ENCODE results near the gene TUBB4A. TPM values are rescaled to one million over a fixed set of nuclear protein-coding genes. Genes with fewer than 3 reads are reported as not detected.
A peak's percentile ranks its signal among the peaks of the same experiment; 100 is the strongest.

Gene TUBB4A
- total RNA-seq, 1 experiment from 2014 or later = 2.9 TPM

DNA sequence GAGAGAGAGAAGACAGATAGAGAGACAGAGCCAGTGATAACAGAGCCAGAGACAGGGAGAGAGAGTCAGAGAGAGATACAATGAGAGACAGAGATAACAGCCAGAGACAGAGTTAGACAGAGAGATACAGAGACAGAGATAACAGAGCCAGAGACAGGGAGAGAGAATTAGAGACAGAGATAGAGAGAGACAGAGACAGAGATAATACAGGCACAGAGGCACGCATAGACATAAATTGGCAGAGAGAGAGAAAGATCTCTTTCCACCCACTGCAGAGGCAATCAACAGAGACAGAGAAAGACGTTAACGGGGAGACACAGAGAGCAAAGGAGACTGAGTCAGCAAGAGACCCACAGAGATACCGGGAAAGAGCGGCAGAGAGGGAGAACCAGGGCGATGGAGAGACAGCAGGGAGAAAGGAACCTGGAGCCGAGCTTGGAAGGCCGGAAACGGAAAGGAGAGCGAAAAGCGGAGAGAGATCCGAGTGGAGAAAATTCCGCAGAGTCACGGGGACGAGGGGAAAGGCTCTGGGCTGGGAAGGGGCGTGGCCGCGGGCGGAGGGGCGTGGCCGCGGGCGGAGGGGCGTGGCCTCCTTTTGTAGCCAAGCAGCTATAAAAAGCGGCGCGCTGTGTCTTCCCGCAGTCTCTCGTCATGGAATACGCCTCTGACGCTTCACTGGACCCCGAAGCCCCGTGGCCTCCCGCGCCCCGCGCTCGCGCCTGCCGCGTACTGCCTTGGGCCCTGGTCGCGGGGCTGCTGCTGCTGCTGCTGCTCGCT, 28.5 kb upstream of the TUBB4A start, which contains the start of gene TNFSF9:
Gene TNFSF9 (plus strand): TSS at position 641 of the 777 bp plus-strand sequence. CDS start 11 bp downstream, at position 652.
- Histone ChIP-seq H3K36me3 (replicated peaks; ENCODE audit: control insufficient read depth, insufficient read depth, low read length) (no peaks in the 10 kb centered on the region), H3K4me3 (ENCODE audit: insufficient read depth, low read depth, low read length) (peak within 1 kb of the TSS; percentile 61), H3K27me3 (ENCODE audit: control insufficient read depth, insufficient read depth, low read length) (peaks cover 44% of the 10 kb centered on the region)
- DNase-seq = peak; percentile 95

- DNase-seq = no peak
- H3K27me3 ChIP-seq (ENCODE audit: control insufficient read depth, insufficient read depth, low read length) = peaks cover 41% of the 10 kb centered on the region
- H3K4me3 ChIP-seq (ENCODE audit: insufficient read depth, low read depth, low read length) = peak overlapping the region; percentile 61; the same call in 1 of the 2 replicates
- H3K36me3 ChIP-seq (replicated peaks; ENCODE audit: control insufficient read depth, insufficient read depth, low read length) = no peaks in the 10 kb centered on the region
Observed at GRCh38 chr19:6529937-6530385, 27.9 kb upstream of the TUBB4A start.

- DNase-seq = no peak
- H3K36me3 ChIP-seq (replicated peaks; ENCODE audit: control insufficient read depth, insufficient read depth, low read length) = no peaks in the 10 kb centered on the region
- H3K27me3 ChIP-seq (ENCODE audit: control insufficient read depth, insufficient read depth, low read length) = peaks cover 35% of the 10 kb centered on the region
- H3K4me3 ChIP-seq (ENCODE audit: insufficient read depth, low read depth, low read length) = no peak overlapping the region
Observed at GRCh38 chr19:6529351-6529750, 27.2 kb upstream of the TUBB4A start.

GRCh38 chr19:6528544-6529121, 26.5 kb upstream of the TUBB4A start:
- DNase-seq = peak; percentile 76
- Histone ChIP-seq H3K27me3 (ENCODE audit: control insufficient read depth, insufficient read depth, low read length) (peaks cover 32% of the 10 kb centered on the region), H3K36me3 (replicated peaks; ENCODE audit: control insufficient read depth, insufficient read depth, low read length) (no peaks in the 10 kb centered on the region), H3K4me3 (ENCODE audit: insufficient read depth, low read depth, low read length) (no peak overlapping the region)

- Histone ChIP-seq H3K4me3 (ENCODE audit: insufficient read depth, low read depth, low read length) (no peak overlapping the region), H3K36me3 (replicated peaks; ENCODE audit: control insufficient read depth, insufficient read depth, low read length) (no peaks in the 10 kb centered on the region), H3K27me3 (ENCODE audit: control insufficient read depth, insufficient read depth, low read length) (peaks cover 32% of the 10 kb centered on the region)
- peak; percentile 27 for DNase-seq
Observed at GRCh38 chr19:6527893-6528543, 25.9 kb upstream of the TUBB4A start.

- DNase-seq = no peak
- Histone ChIP-seq H3K36me3 (replicated peaks; ENCODE audit: control insufficient read depth, insufficient read depth, low read length) (no peaks in the 10 kb centered on the region), H3K4me3 (ENCODE audit: insufficient read depth, low read depth, low read length) (no peak overlapping the region), H3K27me3 (ENCODE audit: control insufficient read depth, insufficient read depth, low read length) (no peaks in the 10 kb centered on the region; the same call in 1 of the 2 replicates)
Observed at GRCh38 chr19:6524311-6524710, 22.2 kb upstream of the TUBB4A start.

- H3K4me3 ChIP-seq (ENCODE audit: insufficient read depth, low read depth, low read length) = no peak overlapping the region
- no peaks in the 10 kb centered on the region for H3K36me3 ChIP-seq (replicated peaks; ENCODE audit: control insufficient read depth, insufficient read depth, low read length)
- no peak for DNase-seq
- H3K27me3 ChIP-seq (ENCODE audit: control insufficient read depth, insufficient read depth, low read length) = no peaks in the 10 kb centered on the region; the same call in 1 of the 2 replicates
Observed at GRCh38 chr19:6522712-6523111, 20.6 kb upstream of the TUBB4A start.

DNA sequence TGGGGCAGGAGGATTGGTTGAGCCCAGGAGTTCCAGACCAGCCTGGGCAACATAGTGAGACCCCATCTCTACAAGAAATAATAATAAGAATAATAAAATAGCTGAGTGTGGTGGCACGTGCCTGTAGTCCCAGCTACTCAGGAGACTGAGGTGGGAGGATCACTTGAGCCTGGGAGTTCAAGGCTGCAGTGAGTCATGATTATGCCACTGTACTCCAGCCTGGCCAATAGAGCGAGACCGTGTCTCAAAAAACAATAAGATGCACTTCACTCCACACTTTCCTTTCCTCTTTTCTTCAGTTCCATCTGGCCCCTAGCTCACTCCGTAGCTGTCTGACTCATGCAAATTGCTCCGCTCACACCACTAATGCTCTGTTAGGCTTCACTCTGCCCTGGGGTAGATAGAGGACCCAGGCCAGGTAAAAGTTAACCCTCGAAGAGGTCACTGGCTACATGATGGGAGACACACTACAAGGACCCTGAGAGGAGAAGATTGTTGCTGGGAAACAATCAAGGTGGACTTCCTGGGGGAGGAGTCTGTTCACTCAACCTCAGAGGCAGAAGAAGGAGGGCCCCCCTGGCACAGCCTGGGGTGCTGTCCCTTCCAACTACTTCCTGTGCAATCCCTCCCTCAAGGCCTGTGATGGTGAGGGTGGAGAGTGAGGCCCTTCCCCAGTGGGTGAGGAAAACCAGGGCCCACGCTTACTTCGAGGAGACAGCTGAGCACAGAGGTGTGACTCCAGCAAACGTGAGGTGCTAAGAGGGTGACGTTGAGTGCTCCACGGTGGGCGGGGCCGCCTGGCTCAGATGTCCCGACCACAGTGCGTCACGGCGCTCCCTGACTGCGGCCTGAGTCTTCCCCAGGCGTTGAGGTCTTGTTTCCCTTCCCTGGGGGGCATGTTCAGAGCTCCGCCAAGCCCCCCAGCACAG, 19.9 kb upstream of the TUBB4A start:
- Histone ChIP-seq H3K4me3 (ENCODE audit: insufficient read depth, low read depth, low read length) (no peak overlapping the region), H3K36me3 (replicated peaks; ENCODE audit: control insufficient read depth, insufficient read depth, low read length) (no peaks in the 10 kb centered on the region), H3K27me3 (ENCODE audit: control insufficient read depth, insufficient read depth, low read length) (no peaks in the 10 kb centered on the region; the same call in 1 of the 2 replicates)
- DNase-seq = no peak

DNA sequence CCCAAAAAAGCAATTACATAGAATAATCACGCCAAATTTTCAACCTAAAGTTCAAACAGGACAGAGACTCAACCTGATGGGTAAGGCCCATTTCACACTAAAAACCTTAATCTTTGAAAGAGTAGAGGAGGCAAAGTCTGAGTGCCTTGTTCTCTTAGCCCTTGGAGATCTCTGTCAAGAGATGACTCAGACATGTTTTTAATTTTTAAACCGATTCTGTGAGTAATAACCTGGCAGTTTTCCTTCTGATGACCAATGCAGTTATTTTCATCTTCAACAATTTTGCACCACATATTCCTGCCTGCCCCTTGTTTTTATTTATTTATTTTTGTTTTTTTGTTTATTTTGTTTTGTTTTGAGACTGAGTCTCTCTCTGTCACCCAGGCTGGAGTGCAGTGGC, 17.2 kb upstream of the TUBB4A start:
- Histone ChIP-seq H3K4me3 (ENCODE audit: insufficient read depth, low read depth, low read length) (no peak overlapping the region), H3K27me3 (ENCODE audit: control insufficient read depth, insufficient read depth, low read length) (no peaks in the 10 kb centered on the region; the same call in 1 of the 2 replicates), H3K36me3 (replicated peaks; ENCODE audit: control insufficient read depth, insufficient read depth, low read length) (no peaks in the 10 kb centered on the region)
- no peak for DNase-seq

GRCh38 chr19:6518145-6518911, 16.2 kb upstream of the TUBB4A start:
- DNase-seq = peak; percentile 37

DNA sequence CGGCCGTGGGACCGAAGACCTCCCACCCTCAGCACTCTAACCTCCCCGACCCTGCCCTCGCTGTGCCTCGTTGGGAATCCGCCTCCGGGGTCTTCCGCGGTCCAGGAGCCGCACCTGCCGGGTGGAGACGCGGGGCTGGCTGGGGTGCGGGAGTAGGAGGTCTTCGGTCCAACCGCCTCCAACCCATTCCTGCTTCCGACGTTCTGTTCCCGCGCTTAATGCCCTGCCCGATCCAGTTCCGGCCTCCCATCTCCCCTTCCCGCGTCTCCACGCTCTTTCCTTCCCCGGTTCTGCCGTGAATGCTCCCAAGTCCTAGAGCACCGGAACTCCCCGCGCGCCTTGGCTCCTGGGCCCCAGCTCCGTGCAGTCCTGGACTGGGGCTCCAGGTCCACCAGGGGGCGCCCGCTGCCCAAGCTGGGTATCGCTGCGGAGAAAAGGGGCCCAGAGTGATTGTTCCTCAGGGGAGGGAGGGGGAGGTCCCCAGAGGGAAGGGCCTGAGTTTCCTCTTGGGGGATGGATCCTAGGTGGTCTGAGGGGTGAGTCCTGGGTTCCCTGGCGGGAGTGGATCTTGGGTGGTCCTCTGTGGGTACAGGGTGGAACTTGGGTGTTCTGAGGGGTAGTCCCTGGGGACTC, 14.7 kb upstream of the TUBB4A start:
- peak; percentile 97 for DNase-seq
- Histone ChIP-seq H3K4me3 (ENCODE audit: insufficient read depth, low read depth, low read length) (peak overlapping the region; percentile 72), H3K36me3 (replicated peaks; ENCODE audit: control insufficient read depth, insufficient read depth, low read length) (no peaks in the 10 kb centered on the region), H3K27me3 (ENCODE audit: control insufficient read depth, insufficient read depth, low read length) (no peaks in the 10 kb centered on the region)

More at GRCh38 chr19:6518145-6518911, 16.2 kb upstream of the TUBB4A start:
- no peak overlapping the region for H3K4me3 ChIP-seq (ENCODE audit: insufficient read depth, low read depth, low read length)
- no peaks in the 10 kb centered on the region; the same call in 1 of the 2 replicates for H3K27me3 ChIP-seq (ENCODE audit: control insufficient read depth, insufficient read depth, low read length)
- H3K36me3 ChIP-seq (replicated peaks; ENCODE audit: control insufficient read depth, insufficient read depth, low read length) = no peaks in the 10 kb centered on the region

GRCh38 chr19:6516018-6516658, 14.0 kb upstream of the TUBB4A start:
- H3K27me3 ChIP-seq (ENCODE audit: control insufficient read depth, insufficient read depth, low read length) = no peaks in the 10 kb centered on the region
- peak overlapping the region; percentile 72 for H3K4me3 ChIP-seq (ENCODE audit: insufficient read depth, low read depth, low read length)
- H3K36me3 ChIP-seq (replicated peaks; ENCODE audit: control insufficient read depth, insufficient read depth, low read length) = no peaks in the 10 kb centered on the region
- peak; percentile 98 for DNase-seq

Data from H7 (cell line).